Inflammatory macrophage (primary cell): ENCODE data around the gene SLC5A9.
A peak's percentile ranks its signal among the peaks of the same experiment; 100 is the strongest.
"Not testable (repeated sequence)": the region's sequence is repeated elsewhere in the genome, so short reads cannot be mapped to it uniquely, and the experiment has no call there.

ENCODE experiments used
- DNase-seq, 2 donors: peaks; one replicate each; pipeline ENCODE4 v3.0.0-alpha.2; 2020 to 2022

The SLC5A9 gene

GRCh38 chr1:48214366-48214765, 8.2 kb upstream of the SLC5A9 start:
- not testable (repeated sequence) for DNase-seq

- no peak for DNase-seq
Observed at GRCh38 chr1:48214820-48215219, 7.7 kb upstream of the SLC5A9 start.

- no peak for DNase-seq
Observed at GRCh38 chr1:48215222-48215621, 7.3 kb upstream of the SLC5A9 start.

- no peak for DNase-seq
Observed at GRCh38 chr1:48215889-48216288, 6.6 kb upstream of the SLC5A9 start.

GRCh38 chr1:48216313-48216712, 6.2 kb upstream of the SLC5A9 start:
- no peak for DNase-seq

- DNase-seq = no peak
Observed at GRCh38 chr1:48216941-48217340, 5.6 kb upstream of the SLC5A9 start.

GRCh38 chr1:48217856-48218255, 4.7 kb upstream of the SLC5A9 start:
- DNase-seq = no peak

GRCh38 chr1:48219803-48220202, 2.7 kb upstream of the SLC5A9 start:
- no peak for DNase-seq

- DNase-seq = no peak
Observed at GRCh38 chr1:48221122-48221521, 1.4 kb upstream of the SLC5A9 start.

GRCh38 chr1:48221657-48222056, 859 bp upstream of the SLC5A9 start:
- DNase-seq = no peak

GRCh38 chr1:48223366-48224240, 1.1 kb downstream of the SLC5A9 start:
- DNase-seq = no peak

- no peak for DNase-seq
Observed at GRCh38 chr1:48224791-48225190, 2.3 kb downstream of the SLC5A9 start.

GRCh38 chr1:48225579-48225978, 3.1 kb downstream of the SLC5A9 start:
- DNase-seq = no peak

- DNase-seq = peak; percentile 13 to 23
Observed at GRCh38 chr1:48227165-48228013, 4.9 kb downstream of the SLC5A9 start.

- DNase-seq = no peak
Observed at GRCh38 chr1:48228156-48228555, 5.6 kb downstream of the SLC5A9 start.

- DNase-seq = peak in 1 of 2 donors; percentile 34
Observed at GRCh38 chr1:48229317-48229716, 6.8 kb downstream of the SLC5A9 start.

GRCh38 chr1:48230236-48230635, 7.7 kb downstream of the SLC5A9 start:
- DNase-seq = no peak

- no peak for DNase-seq
Observed at GRCh38 chr1:48232722-48233121, 10.2 kb downstream of the SLC5A9 start.

- no peak for DNase-seq
Observed at GRCh38 chr1:48233666-48234485, 11.4 kb downstream of the SLC5A9 start.

- DNase-seq = no peak
Observed at GRCh38 chr1:48235652-48236051, 13.1 kb downstream of the SLC5A9 start.

GRCh38 chr1:48236716-48237470, 14.4 kb downstream of the SLC5A9 start:
- peak; percentile 23 to 34 for DNase-seq

- peak in 1 of 2 donors; percentile 8 for DNase-seq
Observed at GRCh38 chr1:48242141-48242736, 19.7 kb downstream of the SLC5A9 start.
